ENCODE data around the gene S100A9.
"Not testable (repeated sequence)": the region's sequence is repeated elsewhere in the genome, so short reads cannot be mapped to it uniquely, and the experiment has no call there.

S100A9 gene

DNA sequence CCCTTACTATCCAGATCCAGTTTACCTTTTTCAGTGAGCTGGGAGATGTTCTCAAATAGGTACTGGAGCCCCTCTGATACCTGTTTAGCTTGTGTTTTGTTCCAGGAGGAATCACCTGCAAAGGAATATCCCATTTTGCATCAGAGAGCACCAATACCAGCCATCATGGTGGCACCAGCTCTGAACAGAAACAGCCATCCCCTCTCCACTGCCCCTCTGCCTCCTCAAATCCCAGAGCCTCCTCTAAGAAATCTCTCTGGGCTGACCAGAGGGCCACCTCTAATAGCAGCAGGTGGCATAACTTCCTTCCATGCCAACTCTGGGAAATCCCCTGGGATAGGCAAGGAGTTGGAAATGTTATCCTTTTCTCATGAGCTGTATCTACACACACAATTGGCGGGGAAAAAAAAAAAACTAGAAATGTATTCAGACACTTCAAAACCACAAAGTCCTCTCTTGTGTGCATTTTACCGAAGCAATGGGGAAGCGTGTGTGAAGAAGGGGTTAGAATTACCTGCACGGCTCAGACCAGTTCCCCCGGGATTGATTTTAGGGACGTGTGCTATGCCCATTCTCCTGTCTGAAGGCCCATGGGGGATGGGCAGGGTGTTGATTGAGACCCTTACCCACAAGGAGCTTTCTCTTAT, 11.5 kb upstream of the S100A9 start:
- H3K4me3 ChIP-seq (ENCODE audit: low read depth, low read length): peak overlapping the region; percentile 3
- TF ChIP-seq CTCF (IDR thresholded peaks at IDR 0.05; ENCODE audit: borderline replicate concordance, insufficient read depth, low read depth, low read length): no peak

- H3K4me3 ChIP-seq (ENCODE audit: low read depth, low read length): not testable (repeated sequence)
Measured at GRCh38 chr1:153347049-153347448, 10.6 kb upstream of the S100A9 start.

GRCh38 chr1:153347856-153348255, 9.8 kb upstream of the S100A9 start:
- TF ChIP-seq CTCF (IDR thresholded peaks at IDR 0.05; ENCODE audit: borderline replicate concordance, insufficient read depth, low read depth, low read length): no peak
- no peak overlapping the region for H3K4me3 ChIP-seq (ENCODE audit: low read depth, low read length)

- no peak for TF ChIP-seq CTCF (IDR thresholded peaks at IDR 0.05; ENCODE audit: borderline replicate concordance, insufficient read depth, low read depth, low read length)
- H3K4me3 ChIP-seq (ENCODE audit: low read depth, low read length): no peak within 1 kb of the TSS
Measured at GRCh38 chr1:153348511-153349362, 8.9 kb upstream of the S100A9 start, which contains the start of gene PGLYRP4. TSS of gene PGLYRP4 (minus strand) at chr1:153348841. CDS start at chr1:153347932, 909 bp downstream.

DNA sequence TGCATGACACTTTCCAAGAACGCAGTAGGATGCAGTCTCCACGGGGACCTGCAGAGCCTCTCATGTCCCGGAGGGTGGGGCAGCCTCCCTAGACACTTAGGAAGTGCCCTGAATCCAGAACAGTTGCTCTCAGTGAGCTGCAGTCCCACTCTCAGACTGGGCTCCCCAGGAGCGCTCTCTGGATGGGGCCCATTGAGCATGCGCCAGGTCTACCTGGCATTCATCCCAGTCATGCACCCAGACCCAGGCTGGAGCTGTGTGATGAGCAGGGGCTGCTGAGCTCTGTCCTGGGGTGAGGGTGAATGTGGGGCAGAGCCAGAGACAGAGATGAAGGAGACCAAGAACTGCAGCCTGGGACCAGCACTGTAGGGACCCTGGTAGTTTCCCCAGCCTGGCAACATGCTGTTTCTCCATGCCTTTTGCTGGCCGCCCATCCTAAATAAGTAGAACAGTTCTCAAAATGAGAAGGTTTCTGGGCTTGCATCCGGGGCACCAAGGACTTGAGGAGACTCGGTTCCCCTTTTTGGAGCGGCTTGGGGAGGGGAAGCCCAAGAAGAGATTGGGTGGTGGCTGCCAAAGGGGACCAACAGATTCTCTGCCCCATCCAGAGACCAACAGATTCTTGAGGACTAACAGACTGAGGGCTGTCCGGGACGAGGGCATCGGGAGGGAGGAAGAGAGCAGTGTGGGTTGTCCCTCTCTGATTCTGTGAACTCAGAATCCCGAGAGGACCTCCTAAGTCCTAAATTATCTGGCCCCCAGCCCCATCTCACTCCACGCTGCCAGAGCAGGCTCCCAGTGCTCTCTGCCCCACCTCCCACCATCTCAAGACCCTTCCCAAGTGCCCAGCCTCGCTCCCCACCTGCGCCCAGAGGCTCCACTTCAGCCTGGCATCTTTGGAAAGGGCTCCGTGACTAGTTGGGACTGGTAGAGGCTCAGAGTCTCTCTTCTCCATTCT, 8.0 kb upstream of the S100A9 start:
- H3K4me3 ChIP-seq (ENCODE audit: low read depth, low read length): no peak overlapping the region
- no peak for TF ChIP-seq CTCF (IDR thresholded peaks at IDR 0.05; ENCODE audit: borderline replicate concordance, insufficient read depth, low read depth, low read length)

DNA sequence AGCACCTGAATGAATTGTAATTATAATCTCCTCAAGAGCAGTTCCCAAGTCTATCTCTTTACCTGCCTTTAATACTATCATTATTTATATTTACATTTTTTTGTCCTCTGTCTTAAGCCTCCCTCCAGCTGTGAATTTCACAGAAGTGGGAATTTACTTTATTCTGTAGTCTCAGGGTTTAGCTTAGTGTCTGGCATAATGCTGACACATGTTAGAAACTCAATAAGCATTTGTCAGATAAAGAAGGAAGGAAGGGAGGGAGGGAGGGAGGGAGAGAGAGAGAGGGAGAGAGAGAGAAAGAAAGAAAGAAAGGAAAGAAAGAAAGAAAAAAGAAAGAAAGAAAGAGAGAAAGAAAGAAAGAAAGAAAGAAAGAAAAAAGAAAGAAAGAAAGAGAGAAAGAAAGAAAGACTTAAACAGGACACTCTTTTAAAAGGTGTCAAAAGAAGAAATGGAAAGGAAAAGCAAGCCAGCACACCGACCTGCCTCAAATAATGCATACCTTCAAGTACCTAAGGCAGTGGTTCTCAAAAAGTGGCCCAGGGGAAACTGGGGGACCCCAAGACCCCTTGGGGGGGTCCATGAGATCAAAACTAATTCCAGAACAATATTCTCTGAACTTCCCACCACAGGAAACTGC, 7.2 kb upstream of the S100A9 start:
- TF ChIP-seq CTCF (IDR thresholded peaks at IDR 0.05; ENCODE audit: borderline replicate concordance, insufficient read depth, low read depth, low read length): no peak

DNA sequence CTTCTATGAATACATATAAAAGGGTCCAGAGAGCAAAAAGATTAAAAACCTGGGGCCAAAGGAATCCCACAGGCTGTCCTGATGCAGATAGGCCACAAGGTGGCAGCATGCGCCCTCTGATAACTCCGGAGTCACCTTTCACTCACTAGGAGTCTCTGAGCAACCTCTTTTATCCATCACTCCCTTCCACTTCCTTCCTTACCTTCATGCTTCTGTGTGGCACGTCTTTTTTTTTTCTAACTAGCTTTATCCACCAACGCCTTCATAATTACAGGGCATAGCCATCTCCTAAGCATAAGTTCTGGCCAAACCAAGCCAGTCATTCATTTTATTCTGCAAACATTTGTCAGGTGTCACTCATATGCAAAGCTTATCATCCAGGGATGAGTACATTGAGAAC, 5.1 kb upstream of the S100A9 start:
- peak; percentile 79 for TF ChIP-seq CTCF (IDR thresholded peaks at IDR 0.05; ENCODE audit: borderline replicate concordance, insufficient read depth, low read depth, low read length)
- H3K4me3 ChIP-seq (ENCODE audit: low read depth, low read length): no peak overlapping the region

More for the DNA sequence above, 7.2 kb upstream of the S100A9 start:
- no peak overlapping the region for H3K4me3 ChIP-seq (ENCODE audit: low read depth, low read length)
